ENCODE measurements around the gene HGS.

GRCh38 chr17:81716674-81716996 lies 32.8 kb downstream of the HGS start:
- TF ChIP-seq CTCF (IDR thresholded peaks at IDR 0.05) = no peak
- no peak for TF ChIP-seq EZH2 (IDR thresholded peaks at IDR 0.05)

All from neural progenitor cell (in vitro differentiated cells).